Measurements from ENCODE around the gene JCAD. TPM values are rescaled to one million over a fixed set of nuclear protein-coding genes. Genes with fewer than 3 reads are reported as not detected.

The JCAD gene
- polyA plus RNA-seq, 1 of the 3 experiments (the other 2 are of a cell fraction): 19.0 TPM

GRCh38 chr10:30093303-30093950, 34.0 kb upstream of the JCAD start:
- Histone ChIP-seq H3K9ac (no peak overlapping the region), H3K4me3 (ENCODE audit: low read depth in 2 of 2, low read length in 1 of 2) (no peak overlapping the region), H3K79me2 (ENCODE audit: insufficient read depth) (no peaks in the 10 kb centered on the region), H3K27me3 (ENCODE audit: insufficient read depth) (no peaks in the 10 kb centered on the region), H3K9me2 (no peaks in the 10 kb centered on the region), H4K20me1 (ENCODE audit: insufficient read depth) (no peaks in the 10 kb centered on the region), H3K4me2 (no peak overlapping the region), H2AFZ (ENCODE audit: low read depth) (no peak overlapping the region), H3K4me1 (ENCODE audit: control insufficient read depth in 1 of 2, insufficient read depth in 2 of 2, low read depth in 1 of 2, low read length in 1 of 2) (peaks cover 0 to 10% of the 10 kb centered on the region in 2 experiments; a peak in 2 of 4 replicates), H3K27ac (ENCODE audit: low read depth in 2 of 2, low read length in 1 of 2) (peak overlapping the region in 1 of 2 experiments; percentile 83; a peak in 2 of 4 replicates), H3K9me3 (no peaks in the 10 kb centered on the region), H3F3A (replicated peaks; ENCODE audit: insufficient read depth) (peaks cover 33% of the 10 kb centered on the region), H3K36me3 (replicated peaks in 1 of 2; ENCODE audit: control insufficient read depth in 1 of 2, insufficient read depth in 2 of 2, low read length in 1 of 2) (no peaks in the 10 kb centered on the region)
- 95% methylated on average over 8 of the region's 9 CpGs for WGBS (ENCODE audit: low lambda C conversion rate)
- ChIA-PET POLR2A (no interaction called here), CTCF (interaction anchor here (1.0 kb wide), 1 partner anchor 147 kb away, joined by 3 read pairs; no protein-coding TSS in a partner anchor)
- DNase-seq: no peak
- no peak for TF ChIP-seq IRF3 (IDR thresholded peaks at IDR 0.05; ENCODE audit: low read depth, low read length)
- TF ChIP-seq RXRA (IDR thresholded peaks at IDR 0.05; ENCODE audit: borderline replicate concordance, low read depth): no peak
- no peak for TF ChIP-seq NRF1 (IDR thresholded peaks at IDR 0.05; ENCODE audit: low read depth, low read length)
- TF ChIP-seq NFIC (IDR thresholded peaks at IDR 0.05; ENCODE audit: borderline replicate concordance): no peak
- TF ChIP-seq MAX (IDR thresholded peaks at IDR 0.05; ENCODE audit: low read depth): no peak

- no peaks in the 10 kb centered on the region for H4K20me1 ChIP-seq (ENCODE audit: insufficient read depth)
- peaks cover 0 to 17% of the 10 kb centered on the region in 2 experiments; a peak in 1 of 4 replicates for H3K4me1 ChIP-seq (ENCODE audit: control insufficient read depth in 1 of 2, insufficient read depth in 2 of 2, low read depth in 1 of 2, low read length in 1 of 2)
- WGBS (ENCODE audit: low lambda C conversion rate): 51% methylated on average over 13 of the region's 14 CpGs
- TF ChIP-seq USF2 (IDR thresholded peaks at IDR 0.05; ENCODE audit: borderline replicate concordance, low read depth, low read length) (no peak), FOSL2 (IDR thresholded peaks at IDR 0.05; ENCODE audit: borderline replicate concordance, low read depth) (peak; percentile 51; the same call in 1 of the 2 replicates), TCF12 (IDR thresholded peaks at IDR 0.05) (0 out of 2 replicates have a peak, but pooled peaks have one; percentile 19), MAX (IDR thresholded peaks at IDR 0.05; ENCODE audit: low read depth) (peak; percentile 53; the same call in 1 of the 2 replicates), CTCF (IDR thresholded peaks at IDR 0.05) (0 out of 2 replicates have a peak, but pooled peaks have one; percentile 11), TEAD4 (IDR thresholded peaks at IDR 0.05; ENCODE audit: borderline replicate concordance, insufficient read depth) (no peak)
- H3K4me2 ChIP-seq: peak overlapping the region; percentile 23; the same call in 1 of the 2 replicates
- H2AFZ ChIP-seq (ENCODE audit: low read depth): peak overlapping the region; percentile 82
- peak overlapping the region in 1 of 2 experiments; percentile 83; a peak in 2 of 4 replicates for H3K27ac ChIP-seq (ENCODE audit: low read depth in 2 of 2, low read length in 1 of 2)
- H3F3A ChIP-seq (replicated peaks; ENCODE audit: insufficient read depth): peaks cover 26% of the 10 kb centered on the region
- ChIA-PET POLR2A (no interaction called here), CTCF (no interaction called here)
- DNase-seq: no peak
- H3K4me3 ChIP-seq (ENCODE audit: low read depth in 2 of 2, low read length in 1 of 2): no peak overlapping the region
- H3K27me3 ChIP-seq (ENCODE audit: insufficient read depth): no peaks in the 10 kb centered on the region
- H3K79me2 ChIP-seq (ENCODE audit: insufficient read depth): no peaks in the 10 kb centered on the region
- no peaks in the 10 kb centered on the region for H3K9me3 ChIP-seq
- H3K9me2 ChIP-seq: no peaks in the 10 kb centered on the region
- H3K9ac ChIP-seq: peak overlapping the region; percentile 41; the same call in 1 of the 2 replicates
- no peaks in the 10 kb centered on the region for H3K36me3 ChIP-seq (replicated peaks in 1 of 2; ENCODE audit: control insufficient read depth in 1 of 2, insufficient read depth in 2 of 2, low read length in 1 of 2)
These were observed 32.9 kb upstream of the JCAD start for GRCh38 chr10:30092151-30092790.
